Measurements from ENCODE around the gene MAFG.

MAFG gene

DNA sequence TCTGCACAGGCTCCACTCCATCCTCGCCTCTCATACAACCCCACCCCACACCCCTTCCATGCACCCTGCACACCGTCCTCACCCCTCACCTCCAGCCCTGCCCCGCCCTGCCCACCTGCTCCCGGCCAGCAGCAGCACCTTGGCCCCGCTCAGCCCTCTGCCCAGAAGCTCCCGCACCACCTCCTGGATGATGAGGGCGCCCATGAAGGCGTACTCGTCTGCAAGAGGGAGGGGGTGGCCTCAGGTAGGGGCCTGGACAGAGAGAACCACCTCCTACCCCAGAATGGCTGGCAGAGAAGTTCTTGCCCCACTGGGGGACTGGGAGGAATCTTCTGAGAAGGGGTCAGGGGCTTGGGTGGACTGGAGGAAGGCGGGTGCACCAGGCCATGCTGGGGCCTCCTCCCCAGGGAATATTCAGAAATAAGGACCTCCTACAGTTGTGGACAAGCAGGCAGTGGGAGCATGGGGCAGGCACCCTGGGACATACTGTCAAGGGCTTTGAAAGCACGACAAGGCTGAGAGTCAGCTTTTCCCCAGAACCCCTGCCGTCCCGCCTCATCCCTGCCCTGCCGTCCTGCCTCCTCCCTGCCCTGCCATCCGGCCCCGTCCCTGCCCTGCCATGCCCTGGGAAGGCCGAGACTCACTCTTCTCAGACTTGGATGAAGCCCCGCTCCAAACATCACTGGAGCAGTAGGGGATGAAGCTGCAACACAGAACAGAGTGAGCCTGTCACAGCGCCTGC, 30.3 kb upstream of the MAFG start:
- no peak for DNase-seq

DNA sequence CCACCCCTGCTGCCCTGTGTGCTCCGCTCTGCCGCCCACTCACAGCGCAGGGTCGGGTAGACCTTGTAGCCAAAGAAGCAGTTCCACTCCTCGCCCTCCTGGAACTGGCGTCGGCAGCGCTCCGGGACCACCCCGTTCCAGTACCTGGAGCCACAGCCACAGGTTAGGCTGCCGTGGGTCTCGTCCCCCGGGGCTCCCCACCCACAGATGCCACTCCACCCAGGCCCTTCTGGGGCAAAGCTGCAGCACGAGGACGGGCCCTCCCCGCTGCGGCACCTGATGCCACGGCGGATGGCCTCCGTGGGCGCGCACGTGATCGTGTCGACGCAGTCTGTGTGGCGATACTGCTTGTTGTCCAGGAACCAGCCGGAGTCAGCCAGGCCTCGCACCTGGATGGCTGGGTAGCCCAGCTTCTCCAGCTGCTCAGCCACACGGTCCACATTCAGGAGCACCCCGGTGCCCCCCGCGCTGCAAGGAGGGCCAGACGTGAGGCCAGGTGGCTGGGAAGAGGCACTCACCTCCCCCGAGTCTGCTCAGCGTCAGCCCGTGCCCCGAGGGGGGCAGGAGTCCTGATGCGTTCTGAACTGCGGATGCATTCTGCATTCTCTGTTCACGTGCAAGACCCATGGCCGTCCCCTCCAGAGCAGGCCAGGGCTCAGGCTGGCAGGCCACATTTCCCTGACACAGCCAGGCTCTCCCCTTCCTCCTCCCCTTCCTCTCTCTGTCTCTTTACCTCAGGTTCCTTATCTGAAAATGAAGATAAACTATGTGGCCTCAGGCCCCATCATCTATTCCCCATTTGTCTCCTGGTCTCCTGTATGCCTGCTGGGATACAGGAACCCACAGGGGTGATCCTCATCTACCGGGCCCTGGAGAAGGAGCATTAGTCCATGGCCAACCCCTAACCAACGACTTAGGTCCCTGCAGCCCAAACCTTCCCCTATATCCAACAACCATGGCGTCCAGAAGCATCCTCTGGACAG, 29.4 kb upstream of the MAFG start:
- no peak for DNase-seq

DNA sequence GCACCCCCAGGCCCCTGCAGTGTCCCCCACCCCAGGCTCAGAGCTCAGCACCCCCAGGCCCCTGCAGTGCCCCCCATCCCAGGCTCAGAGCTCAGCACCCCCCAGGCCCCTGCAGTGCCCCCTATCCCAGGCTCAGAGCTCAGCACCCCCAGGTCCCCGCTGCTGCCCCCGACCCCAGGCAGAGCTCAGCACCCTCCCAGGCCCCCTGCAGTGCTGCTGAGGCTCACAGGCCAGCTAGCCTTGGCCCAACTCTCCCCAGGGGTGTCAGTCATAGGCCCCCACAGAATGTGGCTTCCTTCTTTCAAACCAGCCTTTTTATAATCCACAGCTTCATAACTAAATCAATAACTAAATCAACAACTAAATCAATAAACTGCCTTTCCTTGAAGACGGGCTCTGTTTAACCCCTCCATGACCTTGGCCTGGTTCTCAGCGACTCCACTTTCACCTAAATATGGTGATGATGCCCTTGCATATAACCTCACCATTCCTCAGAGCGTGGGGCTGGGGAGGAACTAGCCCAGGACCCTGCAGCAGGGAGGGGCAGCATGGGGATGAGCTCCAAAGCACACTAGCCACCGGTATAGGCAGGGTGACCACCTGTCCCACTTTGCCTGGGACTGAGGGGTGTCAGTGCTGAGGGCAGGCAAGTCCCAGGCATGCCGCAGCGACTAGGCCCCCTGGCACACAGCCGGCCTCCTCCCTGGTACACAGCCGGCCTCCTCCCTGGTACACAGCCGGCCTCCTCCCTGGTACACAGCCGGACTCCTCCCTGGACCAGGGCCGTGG, 28.4 kb upstream of the MAFG start:
- no peak for DNase-seq

DNA sequence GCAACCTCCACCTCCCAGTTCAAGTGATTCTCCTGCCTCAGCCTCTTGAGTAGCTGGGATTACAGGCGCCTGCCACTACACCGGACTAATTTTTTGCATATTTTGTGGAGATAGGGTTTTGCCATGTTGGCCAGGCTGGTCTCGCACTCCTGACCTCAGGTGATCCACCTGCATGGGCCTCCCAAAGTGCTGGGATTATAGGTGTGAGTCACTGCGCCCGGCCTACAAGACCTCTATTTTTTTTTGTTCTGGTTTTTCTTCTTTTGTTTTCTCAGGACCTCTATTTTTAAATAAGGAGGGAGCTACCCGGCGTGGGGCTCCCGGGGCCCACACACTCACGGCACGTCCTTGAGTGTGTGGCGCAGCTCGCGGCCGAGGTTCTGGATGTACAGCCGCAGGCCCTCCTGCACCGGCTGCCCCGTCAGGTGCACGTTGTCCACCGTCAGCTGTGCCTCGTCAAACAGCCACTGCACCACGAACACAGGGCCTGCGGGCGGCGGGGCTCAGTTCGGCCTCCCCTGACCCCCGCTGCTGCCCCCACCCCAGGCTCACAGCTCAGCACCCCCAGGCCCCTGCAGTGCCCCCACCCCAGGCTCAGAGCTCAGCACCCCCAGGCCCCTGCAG, 27.6 kb upstream of the MAFG start:
- DNase-seq: no peak

DNA sequence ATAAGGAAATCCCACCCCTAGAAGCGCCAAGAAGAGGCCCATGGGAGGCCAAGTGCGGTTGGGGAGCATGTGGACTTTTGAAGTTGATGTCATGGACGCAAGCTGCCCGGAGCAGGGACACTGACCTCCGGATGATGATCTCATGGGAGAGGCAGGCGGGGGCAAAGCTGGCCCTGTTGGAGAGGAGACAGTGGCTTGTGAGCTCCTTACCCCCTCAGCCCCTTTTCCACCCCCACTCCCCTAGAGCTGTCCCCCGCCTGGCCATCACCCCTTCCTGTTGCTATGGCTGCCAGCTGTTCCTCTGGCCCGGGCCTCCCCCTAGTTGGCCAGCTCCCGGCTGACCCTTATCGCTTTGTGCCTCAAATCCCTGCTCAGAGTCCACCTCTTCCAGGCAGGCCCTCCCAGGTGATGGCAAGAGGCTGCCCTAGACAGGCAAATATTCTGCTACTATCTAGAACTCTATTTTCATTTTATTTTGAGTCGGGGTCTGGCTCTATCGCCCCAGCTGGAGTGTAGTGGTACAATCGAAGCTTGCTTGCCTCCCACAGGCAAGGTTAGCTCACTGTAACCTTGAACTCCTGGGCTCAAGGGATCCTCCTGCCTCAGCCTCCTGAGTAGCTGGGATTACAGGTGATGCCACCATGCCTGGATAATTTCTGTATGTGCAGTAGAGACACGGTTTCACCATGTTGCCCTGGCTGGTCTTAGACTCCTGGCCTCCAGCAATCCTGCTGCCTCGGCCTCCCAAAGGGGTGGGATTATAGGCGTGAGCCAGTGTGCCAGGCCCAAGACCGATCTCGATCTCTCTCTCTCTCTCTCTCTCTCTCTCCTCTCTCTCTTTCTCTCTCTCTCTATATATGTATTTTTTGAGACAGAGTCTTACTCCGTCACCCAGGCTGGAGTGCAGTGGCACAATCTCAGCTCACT, 26.9 kb upstream of the MAFG start:
- DNase-seq: no peak

DNA sequence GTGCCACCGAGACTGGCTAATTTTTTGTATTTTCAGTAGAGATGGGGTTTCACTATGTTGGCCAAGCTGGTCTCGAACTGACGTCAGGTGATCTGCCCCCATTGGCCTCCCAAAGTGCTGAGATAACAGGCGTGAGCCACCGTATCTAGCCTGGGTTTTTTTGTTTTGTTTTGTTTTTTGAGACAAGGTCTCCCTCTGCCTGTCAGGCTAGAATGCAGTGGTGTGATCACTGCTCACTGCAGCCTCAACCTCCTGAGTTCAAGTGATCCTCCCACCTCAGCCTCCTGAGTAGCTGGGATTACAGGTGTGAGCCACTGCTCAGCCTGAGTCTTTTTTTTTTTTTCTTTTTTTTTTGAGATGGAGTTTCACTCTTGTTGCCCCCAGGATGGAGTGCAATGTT, 25.9 kb upstream of the MAFG start:
- peak; percentile 47 for DNase-seq

DNA sequence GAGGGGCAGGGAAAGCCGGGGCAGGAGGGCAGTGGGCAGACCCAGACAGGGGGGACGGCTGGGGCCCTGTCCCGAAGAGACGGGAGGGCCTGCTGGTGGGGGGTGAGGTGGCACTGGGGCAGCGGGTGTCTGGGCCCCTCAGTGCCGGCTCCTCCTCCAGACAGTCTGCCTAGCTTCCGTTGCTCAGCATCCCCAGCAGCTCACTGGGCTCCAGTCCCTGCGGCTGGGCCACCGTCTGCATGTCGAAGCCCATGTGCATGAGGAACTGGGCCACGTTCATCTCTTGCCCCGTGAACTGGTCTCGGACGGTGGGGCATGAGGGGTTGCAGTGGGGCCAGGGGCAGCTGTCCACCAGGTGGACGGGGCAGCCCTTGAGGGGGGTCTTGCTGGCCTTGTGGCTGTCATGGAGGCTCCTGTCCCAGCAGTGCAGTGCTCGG, 25.3 kb upstream of the MAFG start:
- no peak for DNase-seq

DNA sequence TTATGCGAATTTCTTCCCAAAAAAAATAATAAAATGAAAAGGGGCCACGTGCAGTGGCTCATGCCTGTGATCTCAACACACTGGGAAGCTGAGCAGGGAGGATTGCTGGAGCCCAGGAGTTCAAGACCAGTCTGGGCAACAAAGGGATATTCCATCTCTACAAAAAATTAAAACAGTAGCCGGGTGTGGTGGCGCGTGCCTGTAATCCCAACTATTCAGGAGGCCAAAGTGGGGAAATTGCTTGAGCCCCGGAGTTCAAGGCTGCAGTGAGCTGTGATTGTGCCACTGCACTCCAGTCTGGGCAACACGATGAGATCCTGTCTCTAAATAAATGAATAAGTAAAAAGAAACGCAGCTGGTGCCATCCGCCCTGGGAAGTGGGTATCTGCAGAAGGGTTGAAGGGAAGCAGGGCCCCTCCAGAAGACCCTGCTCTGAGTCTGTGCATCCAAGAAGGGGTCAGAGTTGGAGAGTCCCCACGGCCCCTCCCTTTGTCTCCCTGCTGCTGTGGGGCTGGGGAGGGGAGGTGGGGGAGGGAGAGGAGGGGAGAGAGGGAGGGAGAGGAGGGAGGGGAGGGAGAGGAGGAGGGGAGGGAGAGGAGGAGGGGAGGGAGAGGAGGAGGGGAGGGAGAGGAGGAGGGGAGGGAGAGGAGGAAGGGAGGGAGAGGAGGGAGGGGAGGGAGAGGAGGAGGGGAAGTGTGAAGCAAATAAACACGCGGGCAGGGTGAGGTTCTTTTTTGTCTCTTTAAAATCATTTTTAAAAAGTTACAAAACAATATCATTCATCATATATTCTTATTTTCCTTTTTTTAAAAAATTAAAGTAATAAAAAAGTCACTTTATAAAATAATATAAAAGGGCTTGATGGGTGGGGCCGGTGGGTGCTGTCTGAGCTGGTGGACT, 24.5 kb upstream of the MAFG start:
- DNase-seq: no peak

DNA sequence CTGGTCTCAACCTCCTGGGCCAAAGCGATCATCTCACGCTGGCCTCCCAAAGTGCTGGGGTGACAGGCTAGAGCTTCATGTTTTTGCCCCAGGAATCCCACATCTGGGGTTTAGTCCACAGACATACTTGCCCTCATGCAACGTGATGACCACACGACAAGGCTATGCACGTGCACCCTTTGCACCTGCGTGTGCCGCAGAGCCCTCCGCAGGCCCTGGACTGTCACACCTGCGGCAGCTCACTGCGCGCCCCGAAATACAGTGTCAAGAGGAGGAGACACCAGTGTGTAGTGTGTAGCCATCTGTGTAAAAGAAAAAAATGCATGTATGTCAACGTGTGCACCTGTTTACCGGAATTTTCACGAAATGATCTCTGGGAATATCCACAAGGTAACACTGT, 23.0 kb upstream of the MAFG start:
- no peak for DNase-seq

DNA sequence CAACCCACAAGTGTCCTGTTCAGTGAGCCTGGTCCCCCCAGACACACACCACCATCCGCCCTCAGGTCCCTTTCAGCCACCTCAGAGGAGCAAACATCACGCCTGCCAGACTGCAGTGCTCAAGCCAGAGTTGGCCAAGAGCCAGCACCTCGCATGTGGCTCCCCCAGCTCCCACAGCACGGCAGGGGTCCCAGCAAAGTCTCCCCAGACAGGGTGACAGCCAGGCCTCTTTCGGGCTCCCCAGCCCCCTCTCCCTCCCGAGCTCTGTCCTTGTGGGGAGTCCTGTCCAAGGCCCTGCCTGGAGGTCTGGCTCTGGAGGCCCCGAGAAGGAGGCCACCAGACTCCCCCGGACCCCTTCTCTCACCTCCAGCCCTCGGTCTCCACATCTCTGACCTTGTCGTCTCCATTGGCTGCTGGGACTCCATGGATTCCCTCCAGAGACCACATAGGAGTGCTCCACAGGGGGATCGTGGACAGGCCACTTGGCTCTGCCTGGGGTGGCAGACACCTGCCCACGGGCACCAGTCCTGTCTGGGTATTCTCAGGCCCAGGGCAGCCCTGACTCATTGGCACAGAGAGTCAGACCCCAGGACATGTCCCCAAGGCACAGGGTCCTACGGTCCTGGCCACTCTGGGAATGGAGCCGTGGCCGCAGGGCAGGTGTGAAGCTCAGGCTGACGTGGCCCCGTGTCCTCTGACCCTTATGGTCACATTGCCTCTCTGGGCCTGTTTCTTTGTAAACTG, 21.3 kb upstream of the MAFG start:
- no peak for DNase-seq

DNA sequence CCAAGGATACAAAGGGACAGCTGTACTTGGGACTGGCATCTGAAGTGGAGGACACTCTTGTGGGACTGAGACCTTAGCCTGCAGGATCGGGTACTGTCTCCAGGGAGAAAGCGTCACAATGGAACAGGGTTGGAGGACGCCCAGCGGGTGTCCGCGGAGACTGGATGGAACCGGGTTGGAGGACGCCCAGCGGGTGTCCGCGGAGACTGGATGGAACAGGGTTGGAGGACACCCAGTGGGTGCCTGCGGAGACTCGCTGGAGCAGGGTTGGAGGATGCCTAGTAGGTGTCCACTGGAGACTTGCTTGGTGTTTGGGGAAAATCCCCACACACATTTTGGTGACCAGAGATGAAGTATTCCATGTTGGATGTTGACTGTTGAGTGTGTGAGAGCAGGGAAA, 19.7 kb upstream of the MAFG start, which contains the start of gene MYADML2:
Gene MYADML2, minus strand, starts transcription at position 45 of the 400 bp plus-strand sequence. CDS start 5,492 bp downstream, outside the sequence.
- DNase-seq: no peak

DNA sequence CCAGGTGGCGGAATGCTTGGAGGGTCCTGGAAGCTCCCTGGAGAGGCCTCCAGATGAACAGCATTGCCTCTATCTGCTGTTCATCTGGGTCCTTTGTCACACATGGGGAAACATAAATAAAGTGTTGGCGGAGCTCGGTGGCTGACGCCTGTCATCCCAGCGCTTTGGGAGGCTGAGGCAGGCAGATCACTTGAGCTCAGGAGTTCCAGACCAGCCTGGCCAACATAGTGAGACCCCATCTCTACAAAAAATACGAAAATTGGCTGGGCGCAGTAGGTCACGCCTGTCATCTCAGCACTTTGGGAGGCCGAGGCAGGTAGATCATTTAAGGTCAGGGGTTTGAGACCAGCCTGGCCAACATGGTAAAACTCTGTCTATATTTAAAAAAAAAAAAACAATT, 17.3 kb upstream of the MAFG start:
- DNase-seq: no peak

DNA sequence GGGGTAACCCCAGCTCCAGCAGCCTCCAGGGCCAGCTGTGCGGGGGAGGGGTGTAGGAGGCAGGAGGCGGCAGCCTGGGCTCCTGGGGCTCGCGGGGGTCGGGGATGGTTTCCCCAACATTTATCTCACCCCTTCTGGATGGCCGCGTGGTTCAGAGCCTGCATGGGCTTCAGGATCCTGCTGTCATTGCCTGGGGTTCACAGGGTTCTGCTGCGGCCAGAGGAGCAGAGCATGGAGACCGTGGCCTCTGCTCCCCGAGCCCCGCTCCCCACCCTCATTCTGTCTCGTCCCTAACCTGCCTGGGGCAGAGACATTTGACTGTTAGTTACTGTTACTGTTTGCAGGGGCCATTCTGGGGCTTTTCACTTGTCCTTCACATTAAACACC, 14.6 kb upstream of the MAFG start:
- DNase-seq: no peak

DNA sequence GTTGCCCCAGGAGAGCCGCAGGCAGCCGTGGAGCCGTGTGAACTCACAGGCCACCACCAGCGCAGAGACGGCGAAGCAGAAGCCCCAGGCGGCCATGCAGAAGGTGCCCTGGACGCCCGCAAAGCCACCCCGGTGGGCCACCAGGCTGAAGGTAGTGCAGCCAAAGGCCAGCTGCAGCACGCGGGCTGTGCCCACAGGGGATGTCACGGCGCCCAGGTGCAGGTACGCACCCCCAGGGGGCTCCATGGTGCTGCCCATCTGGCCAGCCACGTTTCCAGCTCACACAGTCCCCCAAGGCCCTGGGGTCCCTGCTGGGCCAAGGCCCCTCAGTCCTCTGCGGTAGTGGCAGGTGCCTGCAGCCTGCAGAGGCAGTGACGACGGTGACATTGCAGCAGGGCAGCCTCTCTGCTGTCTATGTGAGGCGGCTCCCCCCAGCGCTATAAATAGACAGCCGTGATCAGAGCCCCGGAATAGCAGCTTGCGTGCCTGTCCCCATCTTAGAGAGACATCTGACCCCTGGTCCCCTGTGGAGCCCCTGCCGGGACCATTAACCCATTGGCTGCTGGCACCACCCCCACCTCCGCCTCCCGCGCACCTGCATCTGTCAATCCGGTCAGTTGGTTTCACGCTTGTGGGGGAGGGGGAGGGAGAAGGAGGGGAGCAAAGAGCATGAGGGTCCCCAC, 14.1 kb upstream of the MAFG start:
- DNase-seq: peak; percentile 50

DNA sequence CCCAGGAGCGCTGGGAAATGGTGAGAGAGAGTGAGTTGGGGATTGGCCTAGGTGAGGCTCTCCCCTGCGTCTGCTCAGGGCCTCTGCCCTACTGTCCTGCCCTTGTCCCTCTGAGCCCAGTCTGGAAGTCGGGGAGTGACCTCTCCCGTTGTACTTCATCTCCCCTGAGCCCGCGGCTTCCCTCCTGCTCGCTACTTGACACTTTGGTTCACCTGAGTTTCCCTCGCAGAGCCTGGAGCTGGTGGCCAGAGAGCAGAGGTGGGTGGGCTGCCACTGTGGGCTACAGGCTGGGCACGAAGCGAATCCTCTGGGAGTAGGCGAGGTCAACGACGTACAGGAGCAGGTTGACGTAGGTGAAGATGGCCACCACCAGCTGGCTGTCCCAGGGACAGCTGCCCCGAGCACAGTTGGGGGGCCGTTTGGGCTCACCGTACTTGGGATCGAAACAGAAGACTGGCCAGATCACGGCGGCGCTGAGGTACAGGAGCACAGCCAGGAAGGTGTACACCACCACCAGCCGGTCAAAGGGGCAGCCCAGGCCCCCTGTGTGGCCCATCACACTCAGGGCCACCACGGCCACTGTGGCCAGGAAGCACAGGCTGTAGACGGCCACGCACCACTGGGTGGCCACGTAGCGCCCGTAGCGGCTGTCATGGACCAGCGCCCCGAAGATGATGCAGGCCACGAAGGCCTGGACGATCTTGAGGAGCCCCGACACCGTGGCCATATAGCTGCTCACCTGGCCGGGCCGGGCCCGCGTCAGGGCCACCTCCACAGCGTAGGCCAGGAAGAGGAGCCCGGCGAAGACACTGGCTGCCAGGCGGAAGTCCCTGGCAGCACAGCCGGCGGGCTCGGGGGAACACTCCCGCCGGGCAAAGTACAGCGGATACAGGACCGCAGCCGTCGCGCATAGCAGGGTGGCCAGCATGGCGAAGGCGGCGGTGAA, 13.3 kb upstream of the MAFG start:
- no peak for DNase-seq

DNA sequence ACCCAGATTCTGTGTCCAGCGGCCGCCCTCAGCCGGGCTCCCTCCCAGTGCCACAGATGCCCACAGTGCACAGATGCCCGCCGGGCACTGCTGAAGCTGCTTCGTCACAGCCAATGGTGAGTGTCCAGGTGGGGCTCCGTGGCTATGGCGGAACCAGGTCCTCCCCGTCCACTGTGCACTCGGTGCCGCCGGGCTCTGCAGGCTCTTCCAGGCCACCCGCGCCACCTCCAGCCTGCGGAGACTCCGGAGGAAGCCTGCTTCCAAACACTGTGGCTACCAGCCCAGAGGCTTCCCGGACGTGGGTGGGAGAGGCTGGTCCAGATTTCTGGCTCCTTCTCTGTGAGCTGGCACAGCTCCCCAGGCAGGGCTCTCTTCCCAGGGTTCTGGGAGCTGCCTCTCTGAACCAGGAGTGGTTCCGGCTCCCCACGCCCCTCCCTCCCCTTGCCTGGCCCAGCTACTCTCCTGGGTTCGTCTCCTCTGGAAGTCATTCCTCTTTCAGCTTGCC, 12.4 kb upstream of the MAFG start:
- no peak for DNase-seq

DNA sequence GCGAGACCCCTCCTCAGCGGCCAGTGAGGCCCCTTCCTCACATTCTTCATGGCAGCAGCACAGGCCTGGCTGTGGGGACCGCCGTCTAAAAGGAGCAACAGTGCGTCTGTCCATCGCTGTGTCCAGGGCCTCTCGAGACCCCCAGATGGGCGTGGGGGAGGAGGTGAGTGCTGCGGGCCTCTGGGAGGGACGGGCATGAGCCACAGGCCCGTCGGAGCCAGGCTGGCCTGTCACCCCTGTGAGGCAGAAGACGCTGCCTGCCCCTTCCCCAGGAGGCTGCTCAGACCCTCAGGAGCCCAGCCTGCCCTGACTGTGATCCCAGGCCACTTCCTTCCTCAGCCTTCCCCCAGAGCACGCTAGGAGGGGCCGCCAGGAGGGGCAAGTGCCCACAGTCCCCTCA, 11.7 kb upstream of the MAFG start:
- DNase-seq: no peak

DNA sequence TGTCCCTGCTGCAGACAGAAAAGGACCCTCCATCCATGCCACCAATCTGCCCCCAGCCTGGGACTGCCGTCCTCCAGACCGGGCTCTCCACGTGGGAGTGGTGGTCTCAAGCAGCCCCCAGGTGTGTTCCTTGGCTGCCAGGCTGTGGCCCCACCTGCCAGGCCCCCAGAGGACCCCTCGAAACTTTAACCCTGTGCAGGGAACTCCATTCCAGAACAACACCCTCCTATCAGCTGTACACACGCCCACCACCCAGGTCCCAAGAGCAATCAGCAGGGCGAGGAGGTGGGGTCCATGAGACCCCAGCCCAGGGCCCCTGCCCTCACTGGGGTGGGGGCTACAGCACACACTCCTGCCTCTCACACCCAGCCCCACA, 8.2 kb upstream of the MAFG start:
- no peak for DNase-seq

All from RPMI8226 (cell line).